ENCODE data around the gene PLXNA2.

PLXNA2 gene

DNA sequence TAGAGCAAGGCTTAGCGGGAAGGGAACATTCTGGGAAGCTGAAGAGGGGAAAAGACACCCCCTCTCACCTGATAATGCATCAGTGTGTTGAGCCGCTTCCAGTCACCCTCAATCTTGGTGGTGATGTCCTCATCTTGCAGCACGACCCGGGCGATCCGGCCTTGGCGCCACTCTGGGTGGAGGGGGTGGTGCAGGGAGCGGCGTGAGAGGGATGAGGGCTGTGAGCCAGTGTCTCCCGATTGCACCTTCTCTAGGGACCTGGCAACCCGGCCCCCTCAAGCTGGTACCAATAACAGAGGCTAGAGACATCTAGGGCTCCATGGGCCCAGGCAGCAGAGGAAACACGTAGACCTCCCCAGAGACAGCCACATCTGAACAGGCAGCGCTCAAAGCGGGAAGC, 205.9 kb downstream of the PLXNA2 start:
- DNase-seq: no peak

DNA sequence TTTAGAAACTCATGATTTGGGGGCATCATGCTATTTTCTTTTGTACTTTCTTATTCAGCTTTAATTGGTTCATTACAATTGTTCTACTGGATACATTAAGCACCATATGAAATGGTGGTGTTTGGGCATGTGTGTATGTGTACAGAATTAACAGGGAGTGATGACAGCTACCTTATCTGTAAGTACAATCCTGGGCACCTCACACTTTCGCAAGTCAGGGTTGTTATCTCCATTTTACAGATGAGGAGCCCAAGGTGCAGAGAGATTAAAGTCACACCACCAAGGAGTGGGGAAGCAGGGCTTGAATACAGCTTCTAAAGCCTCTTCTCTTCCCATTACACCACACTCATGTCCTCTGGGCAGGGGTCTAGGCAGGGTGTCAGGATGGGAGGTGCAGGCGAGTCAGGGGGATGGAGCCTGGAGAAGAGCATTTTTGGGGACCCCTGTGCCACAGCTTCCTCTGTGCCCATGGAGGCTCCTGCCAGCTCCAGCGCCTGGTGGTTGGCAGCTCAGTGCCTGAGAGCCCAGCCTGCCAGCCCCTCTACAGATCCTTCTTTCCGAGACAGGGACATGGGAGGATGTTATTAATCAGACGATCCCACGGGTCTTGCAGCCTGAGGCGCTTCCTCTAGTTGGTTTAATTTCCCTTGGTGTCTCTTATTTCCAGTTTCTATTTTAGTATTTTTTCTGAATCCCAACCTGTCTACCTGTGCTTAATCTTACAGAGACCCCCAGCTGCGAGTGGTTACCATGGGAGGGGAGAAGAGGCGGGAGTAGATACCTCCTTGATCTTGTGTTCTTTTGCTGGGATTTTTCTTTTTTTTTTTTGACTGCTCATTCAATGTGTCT, 207.0 kb downstream of the PLXNA2 start:
- DNase-seq: no peak

DNA sequence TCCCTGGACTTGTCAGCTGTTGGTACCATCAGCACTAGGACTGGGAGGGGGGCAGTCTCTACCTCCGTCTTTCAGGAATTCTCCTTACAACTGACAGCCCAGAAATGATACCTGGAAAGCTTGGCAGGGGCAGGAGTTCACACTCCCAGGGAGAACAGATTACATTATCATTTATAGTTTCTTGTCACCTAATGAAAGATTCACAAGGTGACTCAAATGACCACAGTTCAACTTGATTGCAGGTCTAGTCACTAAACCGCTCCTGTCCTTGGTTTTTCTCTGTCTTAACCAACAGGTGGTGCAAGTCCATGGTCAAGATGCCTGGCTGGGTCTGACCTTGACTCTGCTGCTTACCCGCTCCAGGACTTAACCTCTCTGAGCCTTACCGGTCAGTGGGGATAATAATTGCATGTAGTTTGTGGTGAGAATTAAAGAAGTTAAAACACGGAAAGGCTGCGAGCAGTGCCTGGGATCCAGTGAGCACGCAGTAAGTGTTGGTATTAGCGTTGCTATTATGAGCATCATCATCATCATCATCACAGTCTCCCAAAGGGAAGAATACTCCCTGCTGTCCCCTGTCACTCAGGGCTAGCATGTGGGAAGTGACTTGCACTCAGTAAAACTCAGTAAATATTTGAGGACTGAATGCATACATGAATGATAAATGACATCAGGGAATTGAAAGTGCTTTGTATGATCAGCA, 207.9 kb downstream of the PLXNA2 start:
- no peak for DNase-seq

DNA sequence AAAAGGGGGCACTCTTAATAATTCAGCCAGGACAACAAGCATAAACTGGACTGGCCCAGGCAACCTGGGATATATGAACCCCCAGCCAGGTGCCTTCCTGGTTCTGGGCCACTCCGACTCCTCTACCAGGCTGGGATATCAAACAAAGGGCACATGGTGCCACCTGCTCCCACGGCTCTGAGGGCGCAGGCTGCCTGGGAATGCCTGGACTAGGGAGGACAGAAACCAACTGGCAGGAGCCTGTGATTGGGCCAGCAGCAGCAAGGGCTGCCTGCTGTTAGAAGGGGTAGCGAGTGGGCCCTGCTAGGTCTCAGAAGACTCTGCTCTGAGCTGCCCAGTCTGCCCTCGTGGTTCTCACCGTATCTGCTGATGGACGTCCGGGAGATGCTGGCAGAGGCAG, 210.0 kb downstream of the PLXNA2 start:
- DNase-seq: no peak

DNA sequence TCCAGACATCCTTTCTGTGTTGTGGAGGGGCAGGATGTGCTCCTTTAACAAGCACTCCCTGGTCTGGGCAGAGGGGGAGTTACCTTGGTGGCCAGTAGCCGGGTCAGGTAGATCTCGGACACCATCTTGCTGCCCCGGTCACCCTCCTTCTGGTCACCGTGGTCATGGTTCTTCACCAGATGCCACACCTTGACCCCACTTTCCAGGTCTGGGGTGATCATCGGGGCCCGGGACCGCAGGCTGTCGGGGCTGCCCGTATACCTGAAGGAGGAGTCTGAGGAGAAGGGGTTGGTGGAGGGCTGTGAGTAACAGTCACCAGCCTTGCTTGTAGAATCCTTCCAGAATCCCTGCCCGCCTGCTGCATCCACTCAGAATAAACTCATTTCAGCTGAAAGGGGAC, 210.9 kb downstream of the PLXNA2 start:
- DNase-seq: no peak

DNA sequence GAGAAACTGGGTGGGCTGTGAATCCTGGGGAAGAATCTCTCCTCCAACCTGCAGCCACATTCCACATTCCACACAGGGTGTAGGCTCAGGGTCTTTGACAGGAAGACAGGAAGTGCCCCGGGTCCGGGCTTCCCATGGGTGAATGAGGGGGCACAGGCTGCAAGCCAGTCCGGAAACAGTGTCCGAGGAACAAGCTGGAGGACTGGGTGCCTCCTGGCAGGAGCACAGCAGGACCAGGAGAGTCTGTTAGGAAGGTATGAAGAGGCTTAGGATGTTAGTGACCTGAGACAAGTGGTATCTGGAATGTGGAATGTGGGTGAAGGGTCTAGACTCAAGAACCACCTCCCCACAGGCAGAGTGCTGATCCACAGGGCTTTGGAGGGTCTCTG, 212.3 kb downstream of the PLXNA2 start:
- no peak for DNase-seq

DNA sequence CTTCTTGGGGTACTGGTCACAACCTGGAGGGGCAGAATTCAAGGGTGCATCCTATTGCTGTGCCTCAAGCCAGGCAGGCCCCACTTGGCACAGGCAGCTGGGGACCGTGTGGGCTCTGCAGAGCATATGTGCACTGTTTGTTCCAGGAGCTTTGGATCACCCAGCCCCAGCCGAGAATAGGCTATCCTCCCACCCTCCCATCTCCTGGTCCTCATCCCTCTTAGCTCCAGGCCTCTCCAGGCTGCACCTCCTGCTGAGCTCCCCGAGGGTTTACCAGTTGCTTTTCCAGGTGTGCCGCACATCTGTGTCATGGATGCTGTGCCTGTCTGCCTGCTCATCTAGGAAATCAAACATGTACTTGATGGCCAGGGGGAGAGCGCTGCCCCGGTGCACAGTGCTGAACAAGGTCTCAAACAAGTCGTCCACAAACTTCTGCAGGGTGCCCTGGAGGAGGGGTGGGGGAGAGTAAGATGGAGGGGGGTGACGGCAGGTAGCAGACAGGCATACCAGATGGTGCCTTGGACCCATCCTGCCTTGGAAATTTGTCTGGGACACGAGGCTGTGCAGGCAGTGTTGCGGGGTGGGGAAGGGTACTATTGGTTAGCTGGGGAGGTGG, 212.8 kb downstream of the PLXNA2 start:
- no peak for DNase-seq

DNA sequence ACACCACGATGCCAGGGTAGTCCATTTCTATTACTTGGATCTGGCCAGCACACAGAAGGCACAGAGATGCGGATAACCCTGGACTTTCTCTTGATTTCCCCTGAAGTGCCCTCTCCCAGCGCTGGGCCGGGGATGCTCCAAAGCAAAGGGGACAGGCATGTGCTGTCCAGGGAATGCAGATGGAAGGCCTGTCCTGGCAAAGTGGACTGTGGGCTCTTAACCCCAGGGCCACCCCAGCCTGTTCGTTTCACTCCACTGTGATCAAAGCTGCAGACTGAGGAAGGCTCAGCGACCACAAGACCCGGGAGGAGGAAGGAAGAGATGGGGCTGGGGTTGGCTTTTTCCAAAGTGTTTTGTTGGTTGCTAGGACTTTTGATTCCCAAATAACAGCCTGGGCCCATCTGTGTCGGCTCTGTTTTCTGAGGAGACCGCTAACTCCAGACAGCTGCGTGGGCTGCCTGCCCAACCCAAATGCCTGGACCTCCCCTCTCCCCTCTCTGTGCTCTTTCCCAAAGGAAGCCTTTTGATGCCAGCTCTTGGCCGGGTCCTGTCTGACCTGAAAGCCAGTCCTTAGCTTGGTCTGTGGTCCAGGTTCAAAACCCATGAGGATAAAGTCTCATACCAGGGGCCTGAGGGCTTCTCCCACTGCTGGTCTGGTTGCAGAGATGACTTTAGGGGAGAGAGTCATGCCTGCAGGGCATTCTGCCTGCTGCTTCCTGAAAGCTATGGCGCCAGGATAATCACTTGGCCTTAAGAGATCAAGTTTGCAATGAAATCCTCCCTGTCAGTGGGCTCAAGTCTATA, 213.7 kb downstream of the PLXNA2 start:
- DNase-seq: no peak

DNA sequence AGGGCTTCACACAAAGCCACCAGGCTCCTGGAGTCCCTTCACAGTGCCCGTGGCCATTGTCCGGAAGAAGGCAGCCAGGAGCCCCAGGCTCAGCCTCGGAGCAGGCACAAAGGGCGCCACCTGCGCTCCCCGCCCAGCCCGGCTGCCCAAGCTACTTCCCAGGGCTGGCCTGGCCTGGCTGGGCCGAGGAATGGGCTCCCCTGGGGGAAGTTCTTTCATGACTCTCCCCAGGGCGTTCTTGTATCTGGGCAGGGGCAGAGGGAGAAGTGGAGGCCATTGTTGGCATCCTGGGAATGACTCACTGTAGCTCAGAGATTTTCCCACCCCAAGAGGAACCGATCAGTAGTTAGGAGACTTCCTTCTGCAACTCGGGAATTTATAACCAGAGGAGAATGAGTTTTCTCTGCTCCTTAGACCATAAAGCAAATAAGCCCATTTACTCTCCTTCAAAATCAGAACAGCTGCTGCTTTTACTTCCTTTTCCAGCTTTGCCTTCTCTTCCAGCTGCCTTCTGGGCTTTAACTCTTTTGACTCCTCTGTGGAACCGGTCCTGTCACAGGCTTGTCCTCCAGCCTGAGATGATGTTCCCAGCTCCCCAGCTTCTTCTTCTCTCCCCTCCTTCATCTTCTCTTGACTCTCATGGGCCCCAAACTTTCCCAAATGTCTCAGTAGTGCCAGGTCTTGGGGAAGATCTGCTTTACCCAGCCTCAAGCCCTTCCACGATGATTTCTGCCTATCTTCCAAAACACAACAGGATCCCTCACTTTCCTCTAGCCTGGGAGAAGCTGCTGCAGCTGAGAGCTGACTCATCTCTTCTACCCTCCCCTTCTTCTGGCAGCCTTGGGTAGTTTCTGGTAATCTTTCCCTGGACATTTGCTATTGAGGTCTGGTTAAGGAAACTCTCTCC, 214.6 kb downstream of the PLXNA2 start:
- peak; percentile 30 for DNase-seq

DNA sequence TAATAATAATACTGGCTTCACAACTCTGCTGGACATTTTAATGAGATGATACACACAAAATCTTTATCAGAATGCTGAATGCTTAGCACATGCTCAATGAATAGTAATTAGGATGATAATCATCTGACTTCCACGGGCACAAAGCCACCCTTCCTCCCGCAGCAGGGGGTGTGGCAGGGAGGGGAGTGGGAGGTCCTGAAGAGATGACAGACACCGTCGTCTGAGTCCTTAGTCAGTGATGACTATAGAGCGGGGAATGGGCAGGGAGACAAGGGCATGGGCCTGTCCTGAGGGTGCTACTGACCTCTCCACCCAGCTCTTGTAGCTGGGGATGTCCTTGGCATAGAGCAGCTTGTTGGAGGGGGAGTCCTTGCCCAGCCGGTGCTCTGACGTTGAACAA, 215.7 kb downstream of the PLXNA2 start:
- no peak for DNase-seq

DNA sequence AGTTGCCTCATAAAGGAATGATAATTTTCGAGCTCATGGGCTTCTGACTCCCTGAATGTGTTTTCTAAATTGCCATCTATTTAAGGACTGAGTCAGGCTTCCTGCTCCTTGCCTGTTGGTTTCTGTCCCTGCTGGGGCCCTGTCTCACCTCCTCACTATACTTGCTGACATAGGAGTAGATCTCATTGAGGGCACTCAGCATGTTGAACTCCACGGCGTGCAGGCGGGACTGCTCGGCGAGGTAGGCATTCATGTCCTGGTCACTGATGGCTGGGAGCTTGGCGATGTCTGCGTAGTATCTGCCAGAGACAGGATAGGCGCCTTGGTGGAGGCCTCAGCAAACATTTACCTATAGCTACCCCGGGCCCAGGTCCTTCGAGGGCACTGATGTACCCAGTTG, 216.3 kb downstream of the PLXNA2 start:
- DNase-seq: no peak

DNA sequence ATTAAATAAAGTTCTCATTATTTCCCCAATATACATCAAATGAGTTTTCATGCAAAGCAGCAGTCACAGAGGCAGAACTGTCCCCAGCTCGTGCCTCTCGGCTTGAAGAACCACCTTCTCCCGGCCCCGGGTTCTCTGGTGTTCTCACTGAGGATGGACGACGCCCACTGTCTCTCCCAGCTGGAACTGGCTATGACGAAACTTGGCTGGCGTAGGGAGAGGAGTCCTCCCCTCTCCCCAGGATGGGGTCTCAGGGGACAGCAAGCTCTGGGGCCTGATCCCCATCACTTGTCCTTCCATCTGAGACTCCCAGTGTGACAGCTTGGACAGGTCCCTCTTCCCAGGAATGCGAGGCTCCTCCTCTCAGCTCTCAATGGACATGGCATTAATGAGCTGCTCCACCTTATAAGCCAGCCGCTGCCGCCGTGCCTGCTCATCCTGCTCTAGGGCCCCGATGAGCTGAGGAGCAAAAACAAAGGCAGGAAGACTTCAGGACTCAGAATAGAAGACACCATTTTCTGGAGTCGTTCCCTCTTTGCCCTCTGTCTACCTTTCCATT, 217.2 kb downstream of the PLXNA2 start:
- no peak for DNase-seq

DNA sequence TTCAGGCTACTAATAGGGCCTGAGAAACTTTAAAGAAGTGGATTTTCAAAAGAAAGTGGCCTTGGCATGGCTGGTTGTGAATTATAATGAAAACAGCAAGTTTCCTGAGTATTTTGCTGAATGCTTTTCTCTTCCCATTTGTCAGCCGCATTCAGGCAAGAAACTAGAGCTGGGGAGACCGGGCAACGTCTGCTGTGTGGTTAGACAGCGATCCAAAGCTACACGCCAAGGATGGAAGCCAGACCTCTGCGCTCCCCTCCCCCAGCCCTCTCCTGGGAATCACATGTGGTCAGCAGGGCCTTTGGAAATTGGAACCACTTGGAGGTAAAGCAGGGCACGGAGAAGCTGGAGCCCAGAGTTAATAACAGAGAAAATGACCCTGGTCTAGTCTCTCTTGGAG, 219.2 kb downstream of the PLXNA2 start:
- DNase-seq: no peak

DNA sequence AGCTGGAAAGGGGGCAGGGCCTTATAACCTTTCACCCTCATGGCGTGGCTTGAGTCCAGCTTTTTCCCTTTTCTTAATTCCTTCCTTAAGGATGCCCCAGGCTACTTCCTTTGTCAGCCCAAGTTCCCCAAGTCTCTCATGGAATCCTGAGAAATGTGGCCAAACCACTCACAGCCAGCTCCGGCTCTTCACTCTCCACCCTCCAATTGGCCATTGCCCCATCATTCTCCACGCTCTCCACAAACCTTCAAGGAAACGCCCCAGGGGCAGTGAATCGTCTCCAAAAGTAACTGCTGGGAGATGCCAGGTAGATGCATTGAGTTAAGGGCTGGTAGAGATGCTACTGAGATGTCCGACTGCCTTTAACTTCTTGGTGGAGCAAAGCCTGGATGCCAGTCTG, 219.8 kb downstream of the PLXNA2 start:
- no peak for DNase-seq

DNA sequence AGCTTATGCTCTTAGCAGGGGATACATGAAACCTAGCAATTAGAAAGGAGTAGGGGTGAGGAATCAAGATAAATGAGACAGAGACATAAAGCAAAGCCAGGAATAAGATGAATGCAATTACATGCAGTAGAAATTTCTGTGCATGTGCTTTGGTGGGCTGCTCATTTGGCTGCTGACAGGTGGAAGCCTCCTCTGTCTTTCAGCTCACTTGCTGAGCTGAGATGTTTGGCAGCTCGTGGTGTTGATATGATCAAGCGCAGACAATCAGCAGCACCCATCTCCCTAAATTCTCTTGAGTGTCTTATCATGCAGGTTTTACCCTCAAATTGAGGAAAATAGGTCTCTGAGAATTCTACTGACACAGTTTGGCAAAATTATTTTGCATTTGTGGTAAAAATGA, 224.9 kb downstream of the PLXNA2 start:
- no peak for DNase-seq

DNA sequence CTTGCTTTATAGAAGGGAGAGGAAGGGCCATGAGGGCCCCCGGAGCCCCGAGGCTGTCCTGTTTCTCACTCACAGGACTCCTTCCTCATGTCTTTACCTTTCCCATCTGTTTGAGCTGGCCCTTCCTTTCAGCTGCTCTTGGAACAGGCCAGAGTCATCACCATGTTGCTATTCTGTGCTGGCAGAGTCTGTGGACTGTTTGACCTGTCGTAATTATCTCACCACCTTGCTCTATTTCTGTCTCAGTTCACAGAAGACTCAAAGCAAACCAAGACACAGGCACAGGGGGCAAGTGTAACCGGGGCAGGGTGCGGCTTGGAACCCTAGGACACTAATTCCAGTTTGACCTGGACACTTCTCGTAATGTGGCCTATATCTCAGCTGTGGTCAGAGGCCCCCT, 228.9 kb downstream of the PLXNA2 start:
- no peak for DNase-seq

DNA sequence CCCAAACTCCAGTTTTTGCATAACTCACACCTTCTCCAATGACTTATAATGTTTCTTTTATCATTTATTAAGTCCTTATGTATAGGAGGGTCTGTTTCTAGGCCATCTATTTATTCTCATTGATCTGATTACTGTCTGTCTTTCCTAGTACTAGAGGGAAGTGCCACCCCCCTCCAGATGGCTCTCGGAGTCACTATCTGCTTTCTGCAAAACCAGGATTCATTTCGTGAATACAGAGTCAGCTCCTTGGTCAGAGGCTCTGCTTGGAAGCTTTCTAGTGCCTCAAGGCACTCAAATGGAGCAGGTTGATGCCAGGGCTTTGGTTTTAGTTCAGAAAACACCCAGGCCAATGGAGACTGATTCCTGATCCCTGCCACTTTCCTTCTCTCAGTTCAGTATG, 231.0 kb downstream of the PLXNA2 start:
- DNase-seq: no peak

DNA sequence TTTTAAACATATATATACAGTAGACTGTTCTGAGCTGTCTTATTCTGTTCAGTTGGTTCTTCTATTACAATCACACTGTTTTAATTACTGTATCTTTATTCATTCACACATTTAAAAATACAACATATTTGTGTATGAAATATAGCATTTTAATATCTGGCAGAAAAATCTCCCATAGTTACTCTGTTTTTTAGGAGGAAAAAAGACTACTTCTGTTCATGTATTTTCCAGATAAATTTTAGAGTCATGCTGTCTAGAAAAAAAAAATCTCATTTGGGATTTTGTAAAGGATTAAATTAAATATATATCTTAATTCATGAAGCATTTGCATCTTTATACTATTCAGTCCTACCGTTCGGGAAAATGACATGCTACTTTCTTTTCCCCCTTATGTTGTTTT, 231.5 kb downstream of the PLXNA2 start:
- DNase-seq: no peak

DNA sequence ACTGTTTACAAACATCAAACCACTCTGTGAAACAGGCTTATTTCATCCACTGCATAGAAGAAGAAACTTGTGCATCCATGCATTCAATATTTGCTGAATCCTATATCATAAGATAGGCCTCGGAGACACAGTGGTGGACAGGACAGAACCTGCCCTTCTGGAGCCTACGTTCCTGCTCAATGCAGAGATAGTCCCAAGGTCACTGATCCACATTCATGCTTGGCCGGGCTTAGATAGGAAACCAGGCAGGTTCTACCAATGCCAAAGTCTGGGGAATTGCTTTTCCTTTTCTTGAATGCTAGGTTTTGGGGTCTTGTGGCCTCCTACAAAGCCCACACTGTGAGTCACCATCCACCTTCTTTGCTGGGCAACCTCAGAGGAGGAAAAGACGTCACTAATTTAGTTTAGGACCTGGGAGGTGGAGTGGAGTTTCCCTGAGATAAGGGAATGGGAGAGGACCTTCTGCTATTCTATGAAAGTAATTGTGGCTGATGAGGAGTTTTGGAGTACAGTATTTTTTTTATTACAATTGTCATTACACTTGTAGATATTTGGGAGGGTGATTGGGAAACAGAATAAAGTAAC, 233.6 kb downstream of the PLXNA2 start:
- DNase-seq: no peak

DNA sequence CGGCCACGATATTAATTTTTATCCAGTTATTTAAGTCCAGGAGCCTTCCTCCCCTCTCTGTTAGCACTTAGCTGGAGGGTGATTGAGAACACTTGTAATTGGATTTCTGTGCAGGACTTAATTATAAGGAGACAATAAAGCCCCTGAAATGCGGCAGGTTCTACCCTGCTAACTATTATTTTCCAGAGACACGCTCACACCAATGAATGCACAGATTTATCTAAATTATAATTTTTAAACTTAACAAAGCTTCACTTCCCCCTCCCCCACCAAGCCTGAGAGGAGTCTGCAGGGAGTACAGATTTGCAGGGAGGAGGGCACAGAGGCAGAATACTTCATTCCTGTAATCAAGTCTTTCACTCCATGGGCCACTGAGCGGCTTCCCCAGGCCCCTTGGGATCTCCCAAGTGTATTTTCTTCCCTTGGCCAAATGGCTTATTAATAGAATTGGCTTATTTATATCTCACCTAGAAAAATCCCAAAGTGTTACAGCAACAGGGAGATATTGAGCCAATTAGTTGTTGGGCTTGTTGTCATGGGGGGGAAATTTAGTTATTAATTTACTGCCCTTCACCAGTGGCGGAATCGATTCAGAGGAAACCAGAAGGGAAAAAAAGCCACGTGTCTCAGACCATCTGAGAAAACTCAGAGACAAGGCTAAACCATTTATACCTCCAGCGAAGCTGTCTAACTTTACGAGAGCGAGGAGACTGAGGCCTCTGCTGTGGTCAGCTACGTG, 234.3 kb downstream of the PLXNA2 start:
- no peak for DNase-seq

DNA sequence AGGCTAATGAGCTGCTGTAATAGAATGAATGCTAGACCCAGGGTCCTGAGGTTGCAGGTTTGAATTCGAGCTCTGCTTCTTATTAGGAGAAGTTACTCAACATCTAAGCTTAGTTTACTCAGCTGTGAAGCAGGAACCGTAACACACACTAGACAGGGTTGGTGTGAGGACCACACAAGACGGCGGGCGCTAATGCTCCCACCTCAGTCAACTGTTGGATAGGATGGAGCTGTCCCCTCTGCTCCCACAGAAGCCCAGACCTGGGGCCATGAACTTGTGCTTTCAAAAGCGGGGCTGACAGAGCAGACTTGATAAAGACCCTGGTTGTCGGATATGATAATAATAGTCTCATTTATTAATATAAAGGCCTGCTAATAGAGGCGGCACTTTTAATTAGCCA, 234.9 kb downstream of the PLXNA2 start:
- DNase-seq: no peak
